ENCODE measurements around the gene TAF7L. TPM values are rescaled to one million over a fixed set of nuclear protein-coding genes. Genes with fewer than 3 reads are reported as not detected.

Gene TAF7L
- total RNA-seq, 1 experiment from 2014 or later = not detected

DNA sequence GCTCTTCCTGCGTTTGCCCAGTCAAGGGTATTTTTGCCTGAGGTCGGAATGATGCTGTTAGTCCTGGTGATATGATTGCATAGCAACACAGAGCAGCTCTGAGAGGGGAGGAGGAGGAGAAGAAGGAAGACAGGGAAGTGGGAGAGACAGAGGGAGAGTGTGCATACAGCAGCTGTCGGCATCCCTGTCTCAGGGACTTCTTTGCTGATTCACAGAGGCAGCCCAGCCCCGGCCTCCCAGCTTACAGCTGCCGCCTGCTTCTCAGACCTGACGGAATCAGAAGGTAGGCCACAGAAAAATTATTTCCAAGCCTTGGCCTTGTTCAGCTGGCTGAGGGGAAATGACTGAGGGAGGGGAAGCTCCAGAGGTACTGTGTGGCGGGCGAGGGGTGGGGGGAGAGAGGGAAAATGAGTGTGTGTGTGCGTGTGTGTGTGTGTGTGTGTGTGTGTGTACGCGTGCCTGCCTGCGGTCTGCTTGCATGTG is 71.2 kb downstream of the TAF7L start:
- H3K9ac ChIP-seq (ENCODE audit: low read length) = no peak overlapping the region
- no peak overlapping the region for H3K27ac ChIP-seq (ENCODE audit: low read length)
- H3K4me2 ChIP-seq (ENCODE audit: low read depth, low read length, poor library complexity, severe bottlenecking) = no peak overlapping the region
- no peaks in the 10 kb centered on the region for H3K79me2 ChIP-seq (ENCODE audit: low read length)
- no peaks in the 10 kb centered on the region for H3K27me3 ChIP-seq (ENCODE audit: low read length)
- no peaks in the 10 kb centered on the region for H3K9me3 ChIP-seq (ENCODE audit: low read length)
- H3K4me1 ChIP-seq (ENCODE audit: low read length) = no peaks in the 10 kb centered on the region
- no peaks in the 10 kb centered on the region for H3K36me3 ChIP-seq (ENCODE audit: insufficient read depth, low read length)
- DNase-seq = no peak
- no peak overlapping the region for H3K4me3 ChIP-seq (ENCODE audit: low read length)
- H3K9me2 ChIP-seq (replicated peaks; ENCODE audit: insufficient read depth, low read length) = no peaks in the 10 kb centered on the region
- no peak overlapping the region for H2AFZ ChIP-seq (ENCODE audit: low read length)
- no peaks in the 10 kb centered on the region for H4K20me1 ChIP-seq (ENCODE audit: insufficient read depth, low read depth, low read length)

DNA sequence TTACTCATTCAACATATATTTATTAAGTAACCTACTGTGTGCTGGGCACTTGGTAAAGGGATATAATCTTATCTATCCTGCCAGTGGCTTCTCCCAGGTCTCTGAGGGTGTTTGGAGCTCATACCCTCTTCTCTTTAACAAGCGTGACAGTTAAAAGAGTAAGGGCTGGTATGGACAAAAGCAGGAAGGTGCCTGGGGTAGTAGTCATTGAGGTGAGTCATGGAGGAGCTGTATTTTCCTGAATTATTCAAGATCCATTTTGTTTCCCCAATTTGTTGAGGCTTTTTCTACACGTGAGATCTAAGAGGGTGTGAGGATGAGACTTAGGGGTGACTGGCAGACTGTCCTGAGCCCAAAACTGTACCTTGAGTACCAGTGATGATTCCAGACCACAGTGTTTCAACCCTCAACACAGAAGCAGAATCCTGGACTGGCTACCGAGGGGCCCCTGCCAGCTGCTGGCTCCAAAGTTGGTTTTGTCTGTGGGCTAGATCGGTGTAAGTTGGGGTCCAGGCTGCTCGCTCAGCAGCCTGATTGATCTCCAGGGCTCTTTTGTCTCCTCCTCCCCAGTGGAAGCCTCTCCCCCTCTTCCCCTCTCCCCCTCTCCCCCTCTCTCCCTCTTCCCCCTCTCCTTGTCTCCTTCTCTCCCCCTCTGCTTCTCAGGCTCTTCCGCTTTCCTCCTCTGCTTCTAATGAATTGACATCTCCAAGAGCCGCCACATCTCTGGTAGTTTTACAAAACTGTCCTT is 71.8 kb downstream of the TAF7L start, which contains the start of gene DRP2:
Gene DRP2 (plus strand): TSS at position 671 of the 748 bp plus-strand sequence. CDS start 11,862 bp downstream, outside the sequence.
- Histone ChIP-seq H4K20me1 (ENCODE audit: insufficient read depth, low read depth, low read length) (no peaks in the 10 kb centered on the region), H3K9me3 (ENCODE audit: low read length) (no peaks in the 10 kb centered on the region), H3K27me3 (ENCODE audit: low read length) (no peaks in the 10 kb centered on the region), H3K9me2 (replicated peaks; ENCODE audit: insufficient read depth, low read length) (no peaks in the 10 kb centered on the region), H3K79me2 (ENCODE audit: low read length) (no peaks in the 10 kb centered on the region), H3K4me3 (ENCODE audit: low read length) (no peak within 1 kb of the TSS), H3K36me3 (ENCODE audit: insufficient read depth, low read length) (no peaks in the 10 kb centered on the region), H3K4me2 (ENCODE audit: low read depth, low read length, poor library complexity, severe bottlenecking) (no peak within 1 kb of the TSS), H3K4me1 (ENCODE audit: low read length) (no peaks in the 10 kb centered on the region), H2AFZ (ENCODE audit: low read length) (no peak within 1 kb of the TSS), H3K9ac (ENCODE audit: low read length) (no peak within 1 kb of the TSS), H3K27ac (ENCODE audit: low read length) (no peak within 1 kb of the TSS)
- DNase-seq = no peak

Small RNA genes lying within 50 kb of the gene (small RNA-seq; reads per million reads assigned to genes)
- gene RNU6-934P = not detected

Other genes starting within 250 kb of the TAF7L start
- 11.3 and 11.6 TPM in 2 replicates for gene TRMT2B, start 239.2 kb downstream of the TAF7L start, total RNA-seq (2014; rRNA removed; shearing (Covaris generic); ENCODE audit: low replicate concordance)
- gene TMEM35A, start 212.5 kb downstream of the TAF7L start, total RNA-seq (2014; rRNA removed; shearing (Covaris generic); ENCODE audit: low replicate concordance) = 0.11 TPM in 1 of 2 replicates, not detected in the other
- 5.9 and 13.5 TPM in 2 replicates for gene CENPI, start 193.1 kb downstream of the TAF7L start, total RNA-seq (2014; rRNA removed; shearing (Covaris generic); ENCODE audit: low replicate concordance)
- gene DRP2, start 71.5 kb downstream of the TAF7L start, total RNA-seq (2014; rRNA removed; shearing (Covaris generic); ENCODE audit: low replicate concordance) = 0.04 TPM in 2 replicates
- 3.5 and 10.3 TPM in 2 replicates for gene TIMM8A, start 57.4 kb upstream of the TAF7L start, total RNA-seq (2014; rRNA removed; shearing (Covaris generic); ENCODE audit: low replicate concordance)
- gene BTK, start 94.9 kb upstream of the TAF7L start, total RNA-seq (2014; rRNA removed; shearing (Covaris generic); ENCODE audit: low replicate concordance) = 81.6 and 94.2 TPM in 2 replicates
- gene RPL36A, start 99.7 kb upstream of the TAF7L start, total RNA-seq (2014; rRNA removed; shearing (Covaris generic); ENCODE audit: low replicate concordance) = 1,280 and 3,178 TPM in 2 replicates
- gene GLA, start 116.6 kb upstream of the TAF7L start, total RNA-seq (2014; rRNA removed; shearing (Covaris generic); ENCODE audit: low replicate concordance) = 25.8 and 30.1 TPM in 2 replicates
- gene HNRNPH2, start 116.9 kb upstream of the TAF7L start, total RNA-seq (2014; rRNA removed; shearing (Covaris generic); ENCODE audit: low replicate concordance) = 34.8 and 55.4 TPM in 2 replicates
- gene ARMCX4, start 194.1 kb upstream of the TAF7L start, total RNA-seq (2014; rRNA removed; shearing (Covaris generic); ENCODE audit: low replicate concordance) = 0.94 and 5.9 TPM in 2 replicates

All from Karpas-422 (cell line).